HS-5 (cell line): Measurements from ENCODE around the gene CPT2.

ENCODE experiments used
- DNase-seq: peaks from one replicate; pipeline ENCODE4 v3.0.0-alpha.2; 2012; ENCODE audit warnings: low read depth

Gene CPT2

DNA sequence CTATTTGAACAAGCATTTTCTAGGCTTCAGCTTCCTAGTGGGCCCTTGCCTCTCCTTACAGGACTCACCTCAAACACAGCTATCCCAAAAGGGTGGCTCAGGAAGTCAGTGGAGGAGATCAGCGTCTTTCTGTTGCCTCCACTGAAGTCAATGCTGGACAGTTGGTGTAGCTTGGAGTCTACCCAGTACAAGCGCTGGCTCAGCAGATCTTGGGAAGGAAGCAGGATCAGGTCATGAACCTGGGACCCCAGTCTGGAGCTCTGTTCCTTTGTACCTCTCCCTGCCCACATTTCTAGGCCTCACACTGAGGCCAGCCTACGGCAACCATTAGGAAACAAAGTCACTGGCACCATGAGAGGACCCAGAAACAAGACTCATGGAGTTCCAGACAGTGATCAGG is 65.4 kb downstream of the CPT2 start:
- DNase-seq: no peak
